ENCODE data around the gene KCNS1.

KCNS1 gene

GRCh38 chr20:45114465-45115385 is 13.8 kb upstream of the KCNS1 start, which contains the start of gene WFDC5:
Gene WFDC5 (minus strand): TSS chr20:45115174. CDS start chr20:45115083, 91 bp downstream.
- no peak for DNase-seq (ENCODE audit: low read depth)
- no peak within 1 kb of the TSS for H3K4me3 ChIP-seq (ENCODE audit: low read depth, low read length)

GRCh38 chr20:45113865-45114264 is 12.9 kb upstream of the KCNS1 start:
- TF ChIP-seq CTCF (IDR thresholded peaks at IDR 0.05; ENCODE audit: control insufficient read depth, extremely low read depth, insufficient read depth), result no peak
- DNase-seq (ENCODE audit: low read depth), result no peak
- H3K4me3 ChIP-seq (ENCODE audit: low read depth, low read length), result no peak overlapping the region

More at GRCh38 chr20:45114465-45115385, 13.8 kb upstream of the KCNS1 start, which contains the start of gene WFDC5:
- no peak for TF ChIP-seq CTCF (IDR thresholded peaks at IDR 0.05; ENCODE audit: control insufficient read depth, extremely low read depth, insufficient read depth)

- TF ChIP-seq CTCF (IDR thresholded peaks at IDR 0.05; ENCODE audit: control insufficient read depth, extremely low read depth, insufficient read depth), result no peak
- H3K4me3 ChIP-seq (ENCODE audit: low read depth, low read length), result no peak overlapping the region
These were observed 11.8 kb upstream of the KCNS1 start for GRCh38 chr20:45112754-45113153.

GRCh38 chr20:45111799-45112471 is 11.0 kb upstream of the KCNS1 start:
- no peak for DNase-seq (ENCODE audit: low read depth)

More at GRCh38 chr20:45112754-45113153, 11.8 kb upstream of the KCNS1 start:
- DNase-seq (ENCODE audit: low read depth), result no peak

GRCh38 chr20:45111285-45111684 is 10.4 kb upstream of the KCNS1 start:
- H3K4me3 ChIP-seq (ENCODE audit: low read depth, low read length), result no peak overlapping the region
- no peak for TF ChIP-seq CTCF (IDR thresholded peaks at IDR 0.05; ENCODE audit: control insufficient read depth, extremely low read depth, insufficient read depth)
- DNase-seq (ENCODE audit: low read depth), result no peak

More at GRCh38 chr20:45111799-45112471, 11.0 kb upstream of the KCNS1 start:
- TF ChIP-seq CTCF (IDR thresholded peaks at IDR 0.05; ENCODE audit: control insufficient read depth, extremely low read depth, insufficient read depth), result peak; percentile 58
- no peak overlapping the region for H3K4me3 ChIP-seq (ENCODE audit: low read depth, low read length)

GRCh38 chr20:45110301-45110700 is 9.4 kb upstream of the KCNS1 start:
- DNase-seq (ENCODE audit: low read depth), result no peak
- TF ChIP-seq CTCF (IDR thresholded peaks at IDR 0.05; ENCODE audit: control insufficient read depth, extremely low read depth, insufficient read depth), result no peak
- no peak overlapping the region for H3K4me3 ChIP-seq (ENCODE audit: low read depth, low read length)

Data from LNCaP clone FGC (cell line).